H1 (cell line): Measurements from ENCODE around the gene PDCD10. TPM values are rescaled to one million over a fixed set of nuclear protein-coding genes. Genes with fewer than 3 reads are reported as not detected.

Source experiments
- CTCF ChIA-PET: fragments of 300-600 bp; sonication (Branson Sonifier 250); formaldehyde crosslinking; loops from one replicate; lab custom pipeline; 2021; ENCODE audit not compliant: partially characterized antibody; lab: Charles Lee
- POLR2A ChIA-PET: fragments of 300-600 bp; sonication (Branson Sonifier 250); formaldehyde crosslinking; loops from one replicate; lab custom pipeline; 2021; ENCODE audit warnings: inconsistent platforms; ENCODE audit not compliant: partially characterized antibody; lab: Charles Lee
- DNase-seq, 2 experiments: peaks; one replicate each; pipeline versions ENCODE4 v3.0.0 to v3.0.0-alpha.2; 2010 to 2022; ENCODE audit warnings: low spot score in 2 of 2, low read depth in 1 of 2, mixed read lengths in 1 of 2
- FAIRE-seq: peaks from 2 replicates; lab custom pipeline; 2011; peaks lifted over from hg19 to GRCh38; lab: Jason Lieb, UNC
- H2AFZ ChIP-seq: 2 replicates; pipeline ENCODE4 v1.8.1; 2012; ENCODE audit warnings: low read length, inconsistent platforms
- H2AK5ac ChIP-seq: 2 replicates; pipeline ENCODE4 v1.6.1; 2013; ENCODE audit warnings: low read depth, low read length
- H2BK120ac ChIP-seq: replicated peaks from 2 replicates; pipeline ENCODE3; 2013; ENCODE audit warnings: low read depth, low read length, inconsistent platforms
- H2BK12ac ChIP-seq: 2 replicates; pipeline ENCODE4 v1.6.1; 2013; ENCODE audit warnings: low read depth, low read length
- H2BK15ac ChIP-seq: 2 replicates; pipeline ENCODE4 v1.6.1; 2013; ENCODE audit warnings: low read length
- H2BK20ac ChIP-seq: 2 replicates; pipeline ENCODE4 v1.6.1; 2013; ENCODE audit warnings: low read length
- H2BK5ac ChIP-seq: 2 replicates; pipeline ENCODE4 v1.6.1; 2013; ENCODE audit warnings: low read depth, low read length
- H3K14ac ChIP-seq: 2 replicates; pipeline ENCODE4 v1.6.1; 2013; ENCODE audit warnings: inconsistent platforms; ENCODE audit not compliant: insufficient read length
- H3K18ac ChIP-seq: 2 replicates; pipeline ENCODE4 v1.6.1; 2013; ENCODE audit warnings: low read length; ENCODE audit errors: extremely low read depth
- H3K23ac ChIP-seq: 2 replicates; pipeline ENCODE4 v1.6.1; 2013; ENCODE audit warnings: inconsistent platforms; ENCODE audit not compliant: insufficient read length
- H3K23me2 ChIP-seq: 2 replicates; pipeline ENCODE4 v1.6.1; 2013; ENCODE audit warnings: low read depth, low read length
- H3K27ac ChIP-seq: 2 replicates; pipeline ENCODE4 v1.6.1; 2011; ENCODE audit warnings: low read depth, low read length, inconsistent platforms
- H3K27me3 ChIP-seq, 4 experiments: replicated peaks in 1 of 4; 1 replicate in 1 of 4; 2 replicates in 3 of 4; pipeline versions ENCODE4 v1.6.1 to v1.8.1; 2011 to 2013; ENCODE audit warnings: low read length in 3 of 4, mild to moderate bottlenecking in 3 of 4, inconsistent platforms in 2 of 4, mixed read lengths in 2 of 4, moderate library complexity in 1 of 4; ENCODE audit not compliant: control insufficient read depth in 3 of 4, insufficient read depth in 3 of 4; ENCODE audit errors: extremely low read depth in 1 of 4
- H3K36me3 ChIP-seq, 4 experiments: 2 replicates each; pipeline versions ENCODE4 v1.6.1 to v1.8.1; 2011 to 2013; ENCODE audit warnings: mild to moderate bottlenecking in 4 of 4, low read length in 3 of 4, moderate library complexity in 2 of 4, control low read depth in 1 of 4, inconsistent platforms in 1 of 4; ENCODE audit not compliant: insufficient read depth in 4 of 4, control insufficient read depth in 2 of 4
- H3K4ac ChIP-seq: replicated peaks from 2 replicates; pipeline ENCODE3; 2013; ENCODE audit warnings: low read length, low read depth, mixed read lengths, inconsistent platforms; ENCODE audit not compliant: insufficient read length
- H3K4me1 ChIP-seq, 4 experiments: replicated peaks in 1 of 4; 1 replicate in 1 of 4; 2 replicates in 3 of 4; pipeline versions ENCODE4 v1.6.1 to v1.8.1; 2011 to 2013; ENCODE audit warnings: low read length in 3 of 4, inconsistent platforms in 2 of 4, mixed read lengths in 1 of 4; ENCODE audit not compliant: insufficient read depth in 4 of 4, control insufficient read depth in 3 of 4
- H3K4me2 ChIP-seq, 2 experiments: 2 replicates each; pipeline versions ENCODE4 v1.6.1 to v1.8.1; 2011 to 2013; ENCODE audit warnings: low read depth in 2 of 2, low read length in 2 of 2, control low read depth in 1 of 2, inconsistent platforms in 1 of 2, mild to moderate bottlenecking in 1 of 2; ENCODE audit not compliant: insufficient read depth in 1 of 2
- H3K4me3 ChIP-seq, 4 experiments: fragments of 200-600, 300-600 bp in 1 of 4; sonication (generic), shearing (Covaris generic), sonication (Bioruptor Twin) in 1 of 4; 2 replicates each; pipeline versions ENCODE4 v1.5.1 to v1.8.1; 2011 to 2016; ENCODE audit warnings: low read length in 4 of 4, low read depth in 3 of 4, control low read depth in 2 of 4, inconsistent platforms in 2 of 4, mild to moderate bottlenecking in 2 of 4, mixed read lengths in 1 of 4, moderate library complexity in 1 of 4; ENCODE audit not compliant: insufficient read depth in 2 of 4; ENCODE audit errors: extremely low read depth in 1 of 4
- H3K56ac ChIP-seq: replicated peaks from 2 replicates; pipeline ENCODE3; 2013; ENCODE audit warnings: low read depth, mild to moderate bottlenecking, mixed read lengths, low read length, inconsistent platforms; ENCODE audit not compliant: insufficient read length
- H3K79me1 ChIP-seq: 2 replicates; pipeline ENCODE4 v1.6.1; 2013; ENCODE audit warnings: low read depth, low read length, control low read depth
- H3K79me2 ChIP-seq, 2 experiments: 2 replicates each; pipeline versions ENCODE4 v1.6.1 to v1.8.1; 2012 to 2013; ENCODE audit warnings: low read length in 2 of 2, mild to moderate bottlenecking in 2 of 2, inconsistent platforms in 1 of 2; ENCODE audit not compliant: insufficient read depth in 2 of 2, control insufficient read depth in 1 of 2
- H3K9ac ChIP-seq, 4 experiments: replicated peaks in 1 of 4; 1 replicate in 1 of 4; 2 replicates in 3 of 4; pipeline versions ENCODE4 v1.6.1 to v1.8.1; 2011 to 2013; ENCODE audit warnings: low read depth in 3 of 4, low read length in 3 of 4, control low read depth in 2 of 4, mild to moderate bottlenecking in 2 of 4, moderate library complexity in 2 of 4, inconsistent platforms in 1 of 4; ENCODE audit errors: extremely low read depth in 1 of 4
- H3K9me3 ChIP-seq, 2 experiments: 2 replicates each; pipeline versions ENCODE4 v1.6.1 to v1.8.1; 2012 to 2013; ENCODE audit warnings: mild to moderate bottlenecking in 2 of 2, moderate library complexity in 2 of 2, control low read depth in 1 of 2, inconsistent platforms in 1 of 2, low read depth in 1 of 2, low read length in 1 of 2, mixed read lengths in 1 of 2; ENCODE audit not compliant: insufficient read depth in 2 of 2
- H4K20me1 ChIP-seq, 2 experiments: replicated peaks in 1 of 2; 2 replicates each; pipeline versions ENCODE3 to v1.8.1; 2011 to 2013; ENCODE audit warnings: inconsistent platforms in 2 of 2, low read length in 2 of 2, mild to moderate bottlenecking in 1 of 2; ENCODE audit not compliant: insufficient read depth in 2 of 2, control insufficient read depth in 1 of 2
- H4K5ac ChIP-seq: 2 replicates; pipeline ENCODE4 v1.6.1; 2013; ENCODE audit warnings: low read length, low read depth, mixed read lengths, inconsistent platforms; ENCODE audit not compliant: insufficient read length
- H4K8ac ChIP-seq: 2 replicates; pipeline ENCODE4 v1.8.0; 2013; ENCODE audit warnings: mild to moderate bottlenecking, moderate library complexity, low read length, inconsistent platforms; ENCODE audit not compliant: insufficient read depth; ENCODE audit errors: extremely low read depth
- H4K91ac ChIP-seq: replicated peaks from 2 replicates; pipeline ENCODE3; 2013; ENCODE audit warnings: low read length, mixed read lengths, inconsistent platforms; ENCODE audit not compliant: insufficient read length
- RNF2 ChIP-seq: fragments of 200-900, 300-1000 bp; sonication (generic); IDR thresholded peaks from 2 replicates; pipeline ENCODE4 v1.7.1; 2016; ENCODE audit warnings: borderline replicate concordance, low read depth, mild to moderate bottlenecking, antibody characterized with exemption, low read length; ENCODE audit not compliant: poor library complexity, severe bottlenecking; ENCODE audit errors: missing control alignments
- WGBS, 2 experiments: shearing (Covaris generic) in 1 of 2; methylation state at CpG; one replicate each; pipeline versions ENCODE4 v1.1.6 to v1.1.7; 2013 to 2015; ENCODE audit warnings: low lambda C conversion rate in 2 of 2, mixed read lengths in 2 of 2, inconsistent platforms in 1 of 2, low coverage in 1 of 2, missing lambda C conversion rate in 1 of 2; ENCODE audit not compliant: insufficient replicate concordance in 2 of 2, insufficient coverage in 1 of 2, insufficient read length in 1 of 2; ENCODE audit errors: extremely low coverage in 1 of 2, missing lambda C conversion rate in 1 of 2; 5-methylcytosine and 5-hydroxymethylcytosine counted together
- polyA plus RNA-seq, 7 experiments: library from polyadenylated mRNA; depleted of rRNA in 3 of 7; stranded (reverse) in 5 of 7; unstranded in 2 of 7; fragments of >200 nt in 5 of 7; fragments of 200-250 nt in 2 of 7; gene quantifications; 1 replicate in 5 of 7; 2 replicates in 1 of 7; 4 replicates in 1 of 7; pipeline versions ENCODE4 v1.2.1 to v1.2.3, GENCODE V29; 2011 to 2013; ENCODE audit warnings: missing spikeins in 2 of 7, mixed read lengths in 2 of 7
- total RNA-seq: library from RNA; stranded (reverse); fragmentation: NEBNext Ultra II Directional; extraction: Animal tissue kit (Norgen Biotek cat#: 25700); gene quantifications from 2 replicates; pipeline ENCODE4 v1.2.1, GENCODE V29; 2021

The PDCD10 gene
- total and polyA plus RNA-seq, 2 of the 8 experiments (the other 6 are each of a cell fraction or from before 2014, with no cell fraction given), result 52.0 to 76.6 TPM

DNA sequence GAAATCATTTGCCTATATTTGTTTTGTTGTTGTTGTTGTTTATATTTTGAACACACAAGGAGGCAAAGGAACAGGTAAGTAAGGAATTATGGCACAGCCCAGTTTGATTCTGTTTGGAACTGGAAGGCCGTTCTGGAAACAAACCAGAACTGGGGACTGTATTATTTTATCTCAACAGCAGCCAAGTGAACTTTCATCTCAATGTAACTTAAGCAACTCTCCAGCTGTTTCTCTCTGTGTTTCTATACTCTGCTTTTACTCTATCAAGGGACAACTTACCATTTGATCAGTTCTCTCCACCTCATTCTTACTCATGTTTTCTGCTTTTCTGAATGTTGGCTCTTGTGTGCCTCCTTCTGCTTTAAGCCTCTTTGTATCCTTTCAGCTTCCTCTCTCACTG, 65.0 kb downstream of the PDCD10 start:
- Histone ChIP-seq H3K56ac (no peak overlapping the region), H3K27ac (no peak overlapping the region), H2BK120ac (no peak overlapping the region), H2BK12ac (no peak overlapping the region), H3K9ac (no peak overlapping the region), H2BK5ac (no peak overlapping the region), H3K14ac (no peak overlapping the region), H4K5ac (no peak overlapping the region), H2AK5ac (no peak overlapping the region), H3K18ac (no peak overlapping the region), H3K4ac (no peak overlapping the region), H3K4me1 (no peaks in the 10 kb centered on the region), H3K36me3 (peaks cover 0 to 13% (median 5%) of the 10 kb centered on the region in 4 experiments; a peak in 3 of 8 replicates), H3K23me2 (no peaks in the 10 kb centered on the region), H3K4me3 (no peak overlapping the region), H3K9me3 (no peaks in the 10 kb centered on the region), H4K91ac (no peak overlapping the region), H2AFZ (no peak overlapping the region), H3K4me2 (no peak overlapping the region), H2BK20ac (no peak overlapping the region), H3K79me1 (no peaks in the 10 kb centered on the region), H4K20me1 (no peaks in the 10 kb centered on the region), H3K23ac (no peak overlapping the region), H4K8ac (no peak overlapping the region), H3K79me2 (no peaks in the 10 kb centered on the region), H3K27me3 (no peaks in the 10 kb centered on the region), H2BK15ac (no peak overlapping the region)
- POLR2A ChIA-PET, result interaction anchor here (1.8 to 2.6 kb wide), 2 partner anchors 10 to 16 kb away, joined by 9 to 12 read pairs; partner anchors contain the start of gene WDR49
- no peak for FAIRE-seq
- CTCF ChIA-PET, result interaction anchor here (1.0 to 3.6 kb wide), 3 partner anchors 15 to 290 kb away, joined by 3 to 21 read pairs (median 5); partner anchors contain the start of gene ZBBX
- 100% methylated on average over 1 of the region's 1 CpG; no CpG with 5 or more reads in 1 of the 2 experiments for WGBS, 2 experiments
- no peak for DNase-seq
- no peak for TF ChIP-seq RNF2
